Frontal cortex (tissue), 4 donors: Measurements from ENCODE around the gene CARMIL1. TPM values are rescaled to one million over a fixed set of nuclear protein-coding genes. Genes with fewer than 3 reads are reported as not detected.

Experiments
- DNase-seq, 2 donors: peaks; one replicate each; pipeline ENCODE4 v3.0.0; 2012; ENCODE audit warnings: low spot score in 2 of 2
- FAIRE-seq: peaks from 2 replicates; lab custom pipeline; 2012; peaks lifted over from hg19 to GRCh38; lab: Jason Lieb, UNC
- total RNA-seq: library from RNA; depleted of rRNA; stranded (reverse); fragments of >200 nt; gene quantifications from one replicate; pipeline ENCODE4 v1.2.3, GENCODE V29; 2014
- donor health status: control.
- donor health status: control.
- donor health status: control.

CARMIL1 gene
- total RNA-seq, 1 donor from 2014 or later: 32.6 TPM

DNA sequence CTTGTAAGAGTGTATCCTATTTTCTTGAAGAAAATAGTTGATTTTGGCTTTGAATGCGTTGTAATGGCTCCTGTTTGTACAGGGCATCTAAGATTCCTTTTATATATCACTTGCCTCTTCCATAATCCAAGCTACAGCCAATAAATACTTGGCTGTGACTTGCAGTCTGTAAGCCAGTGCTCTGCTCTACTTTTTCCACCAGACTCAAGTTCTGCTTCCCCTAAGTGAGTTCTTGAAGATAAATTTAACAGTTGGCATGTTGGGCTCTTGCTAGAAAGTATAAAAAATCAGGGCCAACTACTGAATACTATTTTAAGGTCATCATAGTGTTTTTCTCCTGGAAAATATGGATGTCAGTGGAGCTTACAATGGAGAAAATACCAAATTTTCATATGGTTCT, 336.3 kb downstream of the CARMIL1 start:
- FAIRE-seq: no peak
- no peak for DNase-seq

DNA sequence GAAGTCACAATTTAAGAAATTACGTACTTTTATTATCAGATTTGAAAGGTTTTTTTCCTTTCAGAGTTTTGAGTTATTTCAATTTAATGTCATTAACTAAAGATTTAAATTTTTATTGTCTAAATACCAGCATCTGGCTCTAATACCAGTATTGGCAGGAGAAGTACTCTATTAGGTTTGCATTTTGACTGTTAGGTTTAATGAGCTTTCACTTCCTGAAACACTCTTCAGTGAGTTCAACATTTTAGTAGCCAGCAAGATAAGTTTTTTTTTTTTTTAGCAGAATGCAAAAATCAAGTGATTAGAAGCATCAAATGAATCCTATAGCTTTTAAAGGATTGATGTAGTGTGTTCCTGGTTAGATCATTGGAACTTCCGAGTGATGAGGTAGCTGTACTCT, 338.8 kb downstream of the CARMIL1 start:
- DNase-seq (no peak), FAIRE-seq (no peak)

DNA sequence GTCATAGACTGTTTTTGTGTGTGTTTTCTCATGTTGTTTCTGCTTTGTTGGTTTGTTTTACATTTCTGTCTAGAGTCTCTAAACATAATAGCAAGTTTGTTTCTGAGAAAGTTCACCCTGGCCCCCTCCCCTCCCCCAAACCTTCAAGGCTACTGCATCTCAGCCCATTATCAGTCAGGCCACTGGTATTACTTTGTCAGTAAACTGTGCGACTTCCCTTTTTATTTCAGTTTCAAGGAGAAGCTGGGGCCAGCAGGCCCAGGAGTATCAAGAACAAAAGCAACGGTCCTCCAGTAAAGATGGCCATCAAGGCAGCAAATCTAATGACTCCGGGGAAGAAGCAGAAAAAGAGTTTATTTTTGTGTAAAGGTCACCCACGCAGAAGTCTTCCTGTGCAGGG, 340.0 kb downstream of the CARMIL1 start:
- DNase-seq: no peak
- FAIRE-seq: no peak

- DNase-seq (no peak), FAIRE-seq (no peak)
Measured at GRCh38 chr6:25620391-25620790, 341.2 kb downstream of the CARMIL1 start.

DNA sequence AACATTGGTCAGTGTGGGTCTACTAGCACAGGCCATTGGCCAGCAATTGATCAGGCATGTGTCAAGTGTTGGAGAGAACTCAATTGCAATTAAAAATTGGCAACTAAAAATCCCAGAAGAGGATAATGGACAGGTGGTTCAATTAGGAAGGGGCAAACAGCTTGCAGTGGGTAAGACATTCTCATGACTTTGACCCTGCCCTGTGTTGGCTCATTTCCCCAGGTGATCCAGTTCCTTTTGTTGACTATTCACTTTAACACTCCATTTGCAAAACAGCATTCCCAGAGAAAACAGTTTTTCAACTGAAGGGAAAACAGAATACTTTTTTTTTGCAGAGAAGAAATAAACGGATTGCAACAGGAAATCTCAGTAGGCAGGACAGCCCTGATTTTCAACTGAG, 343.9 kb downstream of the CARMIL1 start:
- no peak for DNase-seq
- no peak for FAIRE-seq

DNA sequence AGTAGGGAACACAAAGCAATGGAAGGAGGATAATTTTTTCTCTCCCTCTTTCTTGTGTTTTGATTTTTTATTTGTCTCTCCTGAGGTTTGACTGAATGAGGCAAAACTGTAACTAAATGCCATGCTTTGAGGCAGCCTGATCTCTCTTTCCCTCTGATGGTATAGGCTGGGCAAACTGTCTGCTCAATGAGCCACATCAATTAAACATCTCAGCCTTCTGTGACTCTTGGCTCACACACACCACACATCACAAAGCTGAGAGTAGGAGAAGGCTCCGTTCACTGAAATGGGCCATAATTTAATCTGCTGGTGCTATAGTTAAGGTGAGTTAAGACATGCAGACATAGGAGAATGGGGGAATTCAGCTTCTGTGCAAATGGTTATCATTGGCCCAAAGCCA, 344.7 kb downstream of the CARMIL1 start:
- FAIRE-seq (no peak), DNase-seq (no peak)

- FAIRE-seq: no peak
- DNase-seq: no peak
Measured at GRCh38 chr6:25627001-25627400, 347.8 kb downstream of the CARMIL1 start.

- FAIRE-seq: no peak
- no peak for DNase-seq
Measured at GRCh38 chr6:25628471-25629197, 349.5 kb downstream of the CARMIL1 start.

- DNase-seq (no peak), FAIRE-seq (no peak)
Measured at GRCh38 chr6:25629198-25629576, 350.0 kb downstream of the CARMIL1 start.

DNA sequence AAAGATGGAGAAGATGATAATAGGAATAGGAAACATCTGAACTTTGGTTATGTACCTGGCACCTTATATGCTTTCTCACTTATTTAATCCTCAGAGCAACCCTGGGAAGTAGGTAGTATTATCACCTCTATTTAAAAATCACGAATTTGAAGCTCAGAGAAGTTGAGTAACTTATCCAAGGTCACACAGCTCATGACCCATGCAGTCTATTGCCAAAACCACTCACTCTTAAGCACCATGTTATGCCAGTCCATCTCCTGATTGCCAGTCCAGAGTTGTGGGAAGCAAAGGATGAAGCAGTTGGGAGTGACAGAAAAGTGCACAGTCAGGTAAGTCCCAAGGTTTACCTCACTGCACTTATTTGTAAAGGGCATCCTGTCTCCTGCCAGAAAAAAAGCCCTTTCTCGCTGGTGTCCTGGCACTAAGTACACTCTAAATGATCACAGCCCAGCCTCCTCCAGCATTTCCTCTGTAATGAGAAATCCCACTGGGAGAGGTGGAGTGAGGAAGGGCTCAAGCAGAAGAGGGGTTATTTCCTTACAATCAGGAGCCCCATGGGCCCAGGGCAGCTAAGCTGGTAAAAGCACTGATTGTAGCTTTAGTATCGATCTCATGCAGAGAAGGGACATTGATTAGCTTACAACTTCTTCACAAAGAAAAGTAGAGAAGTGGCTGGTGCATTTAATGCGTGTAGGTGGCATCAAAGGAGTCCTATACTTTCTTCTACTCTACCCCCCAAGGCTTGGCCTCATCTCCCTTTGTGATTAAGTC, 351.5 kb downstream of the CARMIL1 start:
- DNase-seq (no peak), FAIRE-seq (no peak)

DNA sequence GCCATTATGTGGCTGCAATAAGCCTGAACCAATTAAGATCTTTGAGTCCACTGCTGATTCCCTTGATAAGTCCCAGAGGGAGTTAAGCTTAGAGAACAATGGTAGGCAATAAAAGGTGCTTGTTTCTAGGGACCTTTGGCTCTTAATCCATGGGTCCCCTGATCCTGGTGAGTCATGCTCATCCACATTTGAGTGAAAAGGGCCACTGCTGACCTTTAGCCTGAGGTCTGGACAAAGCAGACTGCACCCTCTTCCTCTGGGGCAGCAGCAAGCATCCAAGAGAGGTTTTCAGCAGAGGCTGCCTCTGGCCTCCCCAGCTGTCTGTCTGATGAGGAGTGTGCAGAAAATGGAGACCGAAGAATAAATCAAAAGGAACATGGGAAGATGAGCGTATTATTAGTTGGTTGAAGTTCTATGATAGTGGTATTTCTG, 356.7 kb downstream of the CARMIL1 start:
- DNase-seq (no peak), FAIRE-seq (no peak)

DNA sequence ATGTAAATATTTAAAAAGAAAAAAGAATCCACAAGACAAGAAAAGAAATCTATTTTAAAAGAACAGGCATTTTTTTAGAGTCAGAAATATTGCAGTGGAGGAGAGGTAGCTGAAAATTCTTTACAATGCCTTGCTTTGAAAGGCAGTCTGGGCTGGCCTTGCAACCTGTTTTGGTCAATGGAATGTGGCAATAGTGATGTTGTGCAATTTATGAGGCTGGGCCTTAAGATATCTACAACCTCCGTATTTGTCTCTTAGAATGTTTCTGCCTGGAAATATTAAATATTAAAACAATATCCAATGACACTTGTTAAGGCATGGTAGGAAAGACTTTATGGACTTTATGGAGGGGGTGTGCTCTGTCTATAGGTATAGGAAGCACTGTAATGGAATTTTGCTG, 358.0 kb downstream of the CARMIL1 start:
- no peak for DNase-seq
- no peak for FAIRE-seq

DNA sequence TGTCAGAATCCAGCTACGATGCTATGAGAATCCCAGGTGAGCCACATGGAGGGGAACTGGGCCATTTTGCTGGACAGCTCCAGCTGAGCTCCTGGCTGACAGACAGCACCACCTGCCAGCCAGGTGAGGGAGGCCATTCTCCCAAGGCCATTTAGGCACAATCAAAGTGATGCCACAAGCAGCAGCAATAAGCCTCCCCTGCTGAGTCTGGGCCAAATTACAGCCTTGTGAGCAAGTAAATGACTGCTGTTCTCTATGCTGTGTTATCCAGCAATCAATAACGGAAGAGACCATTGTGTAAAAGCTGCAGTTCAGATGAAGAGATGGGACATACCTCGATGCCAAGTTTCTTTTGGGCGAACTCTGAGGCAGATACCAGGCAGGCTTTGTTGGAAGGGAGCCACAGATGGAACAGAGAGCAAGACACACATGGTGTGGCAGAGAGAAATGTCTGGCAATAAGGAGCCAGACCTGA, 358.8 kb downstream of the CARMIL1 start:
- DNase-seq (no peak), FAIRE-seq (no peak)

DNA sequence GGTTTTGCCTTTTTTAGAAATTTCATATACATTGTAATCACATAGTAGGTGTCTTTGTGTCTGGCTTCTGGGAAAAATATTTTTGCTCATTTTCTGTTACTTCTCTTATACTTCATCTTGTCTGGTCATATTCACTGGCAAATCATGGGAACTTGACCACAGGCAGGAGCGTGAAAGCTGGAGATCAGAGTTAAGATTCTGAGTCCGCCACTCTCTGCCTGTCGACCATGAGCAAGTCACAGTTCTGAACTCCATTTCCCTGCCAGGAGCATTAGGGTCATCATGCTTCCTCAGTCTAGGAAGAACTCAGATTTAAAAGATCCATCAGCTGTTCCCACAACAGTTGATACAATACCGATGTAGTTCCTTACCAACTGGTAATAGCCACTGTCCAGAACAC, 360.5 kb downstream of the CARMIL1 start:
- no peak for FAIRE-seq
- DNase-seq: no peak

- DNase-seq: no peak
- no peak for FAIRE-seq
Measured at GRCh38 chr6:25640446-25640845, 361.3 kb downstream of the CARMIL1 start.

- DNase-seq (no peak), FAIRE-seq (no peak)
Measured at GRCh38 chr6:25640891-25641290, 361.7 kb downstream of the CARMIL1 start.

DNA sequence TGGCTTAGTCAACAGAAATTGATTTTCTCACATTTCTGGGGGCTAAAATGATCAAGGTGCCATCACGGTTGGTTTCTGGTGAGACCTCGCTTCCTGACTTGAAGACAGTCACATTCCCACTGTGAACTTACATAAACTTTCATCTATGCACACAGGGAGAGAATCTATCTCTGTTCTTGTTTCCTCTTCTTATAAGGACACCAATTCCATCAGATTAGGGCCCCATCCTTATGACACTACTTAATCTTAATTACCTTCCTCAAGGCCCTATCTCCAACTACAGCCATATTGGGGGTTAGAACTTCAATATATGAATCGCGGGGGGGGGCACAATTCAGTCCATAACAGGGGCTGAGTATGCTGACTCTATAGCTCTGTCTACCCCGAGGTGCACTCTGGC, 362.2 kb downstream of the CARMIL1 start:
- FAIRE-seq: no peak
- DNase-seq: no peak

DNA sequence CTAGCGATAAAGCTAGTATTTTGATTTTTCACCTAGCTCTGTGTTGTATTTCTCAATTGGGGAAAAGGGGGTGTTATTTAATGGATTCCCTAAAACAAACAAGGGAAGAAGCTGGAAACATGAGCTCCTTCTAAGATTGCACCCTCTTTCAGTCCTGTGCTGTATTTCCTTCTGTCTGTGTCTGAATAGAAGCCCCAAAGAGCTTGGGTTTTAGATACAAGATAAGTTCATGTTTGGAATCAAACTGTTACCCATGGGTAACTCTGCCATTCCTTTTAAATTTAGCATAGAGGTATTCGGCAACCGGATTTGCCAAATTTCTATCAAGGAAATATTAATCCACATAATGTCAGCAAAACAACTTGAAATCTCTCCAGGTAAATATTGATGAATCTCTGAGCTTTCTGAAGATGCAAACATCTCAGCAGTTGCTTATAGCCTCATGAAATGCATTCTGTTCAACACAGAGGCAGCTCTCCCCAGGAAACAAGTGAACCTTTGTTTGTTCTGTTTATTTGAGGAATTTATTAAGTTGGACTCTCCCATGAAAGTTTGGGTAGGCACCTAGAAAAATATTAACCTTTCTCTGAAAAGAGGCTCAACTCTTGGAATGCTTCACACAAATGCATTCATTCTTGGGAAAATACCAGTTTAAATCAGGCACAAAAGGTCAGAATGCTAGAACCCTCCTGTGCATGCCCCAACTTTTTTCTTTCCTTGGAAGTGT, 362.9 kb downstream of the CARMIL1 start:
- no peak for DNase-seq
- FAIRE-seq: no peak

GRCh38 chr6:25642667-25643328, 363.6 kb downstream of the CARMIL1 start:
- FAIRE-seq (no peak), DNase-seq (no peak)

GRCh38 chr6:25645916-25646315, 366.7 kb downstream of the CARMIL1 start:
- no peak for DNase-seq
- FAIRE-seq: no peak
